Right lobe of liver (tissue), 6 donors: Measurements from ENCODE around the gene SEC31A. TPM values are rescaled to one million over a fixed set of nuclear protein-coding genes. Genes with fewer than 3 reads are reported as not detected.

ENCODE experiments used
- ATAC-seq, 4 donors: fragments of 200-7000 bp; cut with Tn5 transposase; one replicate each; pipeline ENCODE4 v1.9.1; 2020; ENCODE audit warnings: mild to moderate bottlenecking in 4 of 4, moderate library complexity in 4 of 4
- DNase-seq, 3 donors: peaks; one replicate each; pipeline ENCODE4 v3.0.0-alpha.2; 2020
- H3K27ac ChIP-seq, 3 donors: fragments of 200-600 bp; one replicate each; pipeline ENCODE4 v1.8.0; 2022
- H3K27me3 ChIP-seq, 2 donors: fragments of 200-600 bp; one replicate each; pipeline ENCODE4 v1.8.0; 2022
- H3K36me3 ChIP-seq, 4 donors: fragments of 200-600 bp; sonication (generic) in 1 of 4; one replicate each; pipeline versions ENCODE4 v1.5.1 to v1.8.0; 2017 to 2022; ENCODE audit warnings: control low read depth in 1 of 4
- H3K4me1 ChIP-seq, 4 donors: fragments of 200-600 bp; sonication (generic) in 1 of 4; one replicate each; pipeline versions ENCODE4 v1.5.1 to v1.8.0; 2017 to 2022; ENCODE audit warnings: control low read depth in 1 of 4
- H3K4me3 ChIP-seq, 3 donors: fragments of 200-600 bp; one replicate each; pipeline ENCODE4 v1.8.0; 2022
- H3K9me3 ChIP-seq, 4 donors: fragments of 200-600 bp; sonication (generic) in 1 of 4; one replicate each; pipeline versions ENCODE4 v1.5.1 to v1.8.0; 2017 to 2022; ENCODE audit warnings: control low read depth in 1 of 4
- POLR2A ChIP-seq: fragments of 450-650 bp; IDR thresholded peaks from one replicate; pipeline ENCODE4 v1.6.1; 2017; ENCODE audit warnings: antibody characterized with exemption, mild to moderate bottlenecking
- WGBS: methylation state at CpG from one replicate; pipeline ENCODE4 v1.1.6; 2018; ENCODE audit warnings: low coverage, low lambda C conversion rate; ENCODE audit not compliant: insufficient coverage; ENCODE audit errors: missing lambda C conversion rate; 5-methylcytosine and 5-hydroxymethylcytosine counted together
- intact Hi-C, 2 donors: fragments of 100-400 bp; cut with DNase I; formaldehyde crosslinking; loops; one replicate each; pipeline versions ENCODE4 v1.11.2 to v1.14.1; 2022
- total RNA-seq, 6 experiments: library from RNA; depleted of rRNA in 2 of 6; stranded (reverse); fragments of >200 nt in 2 of 6; fragmentation: NEBNext Ultra II Directional in 3 of 6; extraction: Animal tissue kit (Norgen Biotek cat#: 25700) in 3 of 6; gene quantifications; one replicate each; pipeline versions ENCODE4 v1.1.0 to v1.2.4, GENCODE V29; 2016 to 2023
- TF ChIP-seq, protein P1 (sequence below), 4 donors: fragments of 200-600 bp in 3 of 4; fragments of 450-650 bp in 1 of 4; IDR thresholded peaks; one replicate each; pipeline versions ENCODE4 v1.5.1 to v1.8.0; 2016 to 2022; ENCODE audit warnings: antibody characterized with exemption in 4 of 4, mild to moderate bottlenecking in 2 of 4
- donor health status: DM: no; HTN: yes; CAD: no.
- donor health status: DM: no; HTN: no; CAD: no.
- donor health status: DM: no; HTN: no; CAD: no.
- donor health status: DM: no; HTN: yes; CAD: no.
- donor health status: DM: no; HTN: yes; CAD: no.

The SEC31A gene
- total RNA-seq, 6 experiments from 2014 or later, result 117 to 161 (median 128) TPM

DNA sequence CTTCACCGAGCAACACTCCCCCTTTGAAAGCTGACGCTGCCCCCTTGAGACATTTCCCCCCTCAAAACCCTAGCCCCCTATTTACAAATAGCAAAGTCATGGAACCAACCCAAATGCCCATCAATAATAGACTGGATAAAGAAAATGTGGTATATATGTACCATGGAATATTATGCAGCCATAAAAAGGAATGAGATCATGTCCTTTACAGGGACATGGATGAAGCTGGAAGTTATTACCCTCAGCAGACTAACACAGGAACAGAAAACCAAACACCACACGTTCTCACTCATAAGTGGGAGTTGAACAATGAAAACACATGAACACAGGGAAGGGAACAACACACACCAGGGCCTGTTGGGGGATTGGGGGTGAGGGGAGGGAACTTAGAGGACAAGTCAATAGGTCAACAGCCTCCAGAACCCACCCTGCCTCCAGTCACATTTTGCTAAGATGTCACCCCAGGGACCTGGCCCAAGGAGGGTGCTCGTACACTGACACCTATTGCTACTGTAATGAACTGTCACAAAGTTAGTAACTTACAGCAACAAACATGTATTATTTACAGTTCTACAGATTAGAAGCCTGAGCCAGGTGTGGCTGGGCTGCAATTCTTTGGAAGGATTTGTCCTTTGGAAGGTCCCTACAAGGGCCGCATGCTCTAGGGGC lies 113.0 kb downstream of the SEC31A start:
- DNase-seq (no peak), ATAC-seq (no peak)
- Histone ChIP-seq H3K9me3 (no peaks in the 10 kb centered on the region), H3K4me3 (no peak overlapping the region), H3K4me1 (no peaks in the 10 kb centered on the region), H3K27ac (no peak overlapping the region), H3K36me3 (no peaks in the 10 kb centered on the region), H3K27me3 (no peaks in the 10 kb centered on the region)
- WGBS, result 76% methylated on average over 3 of the region's 5 CpGs
- TF ChIP-seq POLR2A, result no peak
- TF ChIP-seq, protein P1, sequence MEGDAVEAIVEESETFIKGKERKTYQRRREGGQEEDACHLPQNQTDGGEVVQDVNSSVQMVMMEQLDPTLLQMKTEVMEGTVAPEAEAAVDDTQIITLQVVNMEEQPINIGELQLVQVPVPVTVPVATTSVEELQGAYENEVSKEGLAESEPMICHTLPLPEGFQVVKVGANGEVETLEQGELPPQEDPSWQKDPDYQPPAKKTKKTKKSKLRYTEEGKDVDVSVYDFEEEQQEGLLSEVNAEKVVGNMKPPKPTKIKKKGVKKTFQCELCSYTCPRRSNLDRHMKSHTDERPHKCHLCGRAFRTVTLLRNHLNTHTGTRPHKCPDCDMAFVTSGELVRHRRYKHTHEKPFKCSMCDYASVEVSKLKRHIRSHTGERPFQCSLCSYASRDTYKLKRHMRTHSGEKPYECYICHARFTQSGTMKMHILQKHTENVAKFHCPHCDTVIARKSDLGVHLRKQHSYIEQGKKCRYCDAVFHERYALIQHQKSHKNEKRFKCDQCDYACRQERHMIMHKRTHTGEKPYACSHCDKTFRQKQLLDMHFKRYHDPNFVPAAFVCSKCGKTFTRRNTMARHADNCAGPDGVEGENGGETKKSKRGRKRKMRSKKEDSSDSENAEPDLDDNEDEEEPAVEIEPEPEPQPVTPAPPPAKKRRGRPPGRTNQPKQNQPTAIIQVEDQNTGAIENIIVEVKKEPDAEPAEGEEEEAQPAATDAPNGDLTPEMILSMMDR (IDR thresholded peaks at IDR 0.05), result no peak
- intact Hi-C loops, result no loop called here

DNA sequence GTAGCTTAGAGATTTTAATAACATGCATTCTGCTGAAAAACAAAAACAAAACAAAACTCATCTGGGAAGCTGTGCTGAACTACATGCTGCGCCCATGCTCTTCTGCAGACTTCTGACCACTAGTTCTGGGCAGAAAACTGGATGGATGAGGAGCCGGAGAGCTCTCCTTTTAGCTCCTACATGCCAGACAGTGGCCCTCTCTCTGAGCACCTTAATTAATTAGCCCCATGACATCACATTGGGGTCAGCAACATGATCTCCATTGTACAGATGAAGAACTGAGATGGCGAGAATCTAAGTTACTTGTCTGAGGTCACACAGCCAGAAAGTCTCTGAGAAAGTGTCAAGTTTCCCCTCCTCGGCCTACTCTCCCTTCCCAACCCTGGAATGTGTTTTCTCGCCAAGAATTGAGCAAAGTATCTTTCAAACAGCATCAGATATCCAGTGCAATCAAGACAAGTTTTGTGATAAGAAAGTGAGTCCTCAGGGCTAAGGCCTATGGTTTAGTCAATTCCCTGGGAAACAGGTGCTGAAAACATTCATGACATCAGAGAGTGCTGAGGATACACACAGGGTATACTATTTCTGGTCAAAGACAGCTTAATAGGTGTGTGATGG lies 113.9 kb downstream of the SEC31A start:
- no peaks in the 10 kb centered on the region for H3K9me3 ChIP-seq
- DNase-seq, result no peak
- WGBS, result 72% methylated on average over 4 of the region's 5 CpGs

DNA sequence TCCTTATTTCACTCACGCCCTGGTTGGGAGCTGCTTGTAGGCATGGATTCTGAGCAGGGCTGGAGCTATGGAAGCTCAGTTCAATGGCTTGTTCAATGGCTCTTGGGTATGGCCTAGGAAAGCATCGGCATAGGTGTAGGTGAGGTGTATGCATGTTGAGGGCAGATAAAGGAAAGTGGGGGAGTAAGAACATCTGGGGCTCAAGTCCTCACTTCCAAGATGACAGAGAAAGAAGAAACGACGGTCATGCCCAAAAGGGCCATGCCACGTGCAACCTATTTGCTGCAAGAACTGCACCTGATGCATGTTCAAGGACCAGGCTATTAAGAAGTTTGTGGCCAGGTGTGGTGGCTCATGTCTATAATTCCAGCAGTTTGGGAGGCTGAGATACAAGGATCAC lies 115.7 kb downstream of the SEC31A start:
- DNase-seq, result no peak
- ATAC-seq, result no peak
- TF ChIP-seq, protein P1 (IDR thresholded peaks at IDR 0.05), result no peak
- TF ChIP-seq POLR2A, result no peak
- Histone ChIP-seq H3K4me3 (no peak overlapping the region), H3K27me3 (no peaks in the 10 kb centered on the region), H3K36me3 (no peaks in the 10 kb centered on the region), H3K4me1 (no peaks in the 10 kb centered on the region), H3K27ac (no peak overlapping the region), H3K9me3 (no peaks in the 10 kb centered on the region)
- WGBS, result 76% methylated on average over 5 of the region's 5 CpGs
- intact Hi-C loops, result no loop called here

More for the DNA sequence above, 113.9 kb downstream of the SEC31A start:
- no peak overlapping the region for H3K27ac ChIP-seq
- intact Hi-C loops, result no loop called here
- no peaks in the 10 kb centered on the region for H3K27me3 ChIP-seq
- no peak for ATAC-seq
- H3K4me1 ChIP-seq, result no peaks in the 10 kb centered on the region
- no peaks in the 10 kb centered on the region for H3K36me3 ChIP-seq
- TF ChIP-seq POLR2A, result no peak
- TF ChIP-seq, protein P1 (IDR thresholded peaks at IDR 0.05), result no peak
- no peak overlapping the region for H3K4me3 ChIP-seq

DNA sequence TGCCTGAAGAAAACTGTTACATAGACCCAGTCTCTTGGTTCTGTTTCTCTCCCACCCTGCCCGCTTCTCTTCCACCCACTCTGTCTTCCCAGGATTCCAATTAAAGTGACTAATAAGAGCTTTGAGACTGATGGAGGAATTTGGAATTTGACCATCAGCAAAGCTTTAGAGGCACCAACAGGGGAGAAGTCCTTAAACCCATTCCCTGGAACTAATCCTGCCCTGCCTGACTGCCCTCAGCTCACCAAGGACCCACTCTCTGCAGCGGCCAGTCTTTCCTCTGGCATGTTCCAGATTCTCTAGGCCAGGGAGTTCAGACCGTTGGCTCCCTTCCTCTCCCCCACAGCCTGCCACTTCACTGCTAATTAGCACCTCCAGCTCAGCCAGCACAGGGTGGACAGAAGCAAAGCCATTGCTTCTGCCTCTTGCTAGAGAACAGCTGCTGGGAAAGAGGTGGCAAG lies 116.2 kb downstream of the SEC31A start:
- H3K36me3 ChIP-seq, result no peaks in the 10 kb centered on the region
- 82% methylated on average over 1 of the region's 3 CpGs for WGBS
- intact Hi-C loops, result no loop called here

More for the DNA sequence above, 116.2 kb downstream of the SEC31A start:
- Histone ChIP-seq H3K4me3 (no peak overlapping the region), H3K9me3 (no peaks in the 10 kb centered on the region), H3K27me3 (no peaks in the 10 kb centered on the region), H3K4me1 (no peaks in the 10 kb centered on the region), H3K27ac (no peak overlapping the region)
- no peak for TF ChIP-seq POLR2A
- TF ChIP-seq, protein P1 (IDR thresholded peaks at IDR 0.05), result no peak
- DNase-seq (no peak), ATAC-seq (no peak)
